Endothelial cell of umbilical vein (primary cell): ENCODE measurements around the gene POLR1C. TPM values are rescaled to one million over a fixed set of nuclear protein-coding genes. Genes with fewer than 3 reads are reported as not detected.

ENCODE experiments used
- BruUV-seq: library from RNA; stranded (reverse); fragments of 400-500 nt; replicated peaks from 2 replicates; lab custom pipeline; 2021; lab: Mats Ljungman, UMichigan
- CTCF ChIA-PET: fragments of 300-600, 350-600 bp; sonication (Branson Sonifier 250); formaldehyde crosslinking; loops from one replicate; lab custom pipeline; 2021; ENCODE audit warnings: antibody characterized with exemption, inconsistent platforms; lab: Charles Lee
- POLR2A ChIA-PET: fragments of 300-600, 350-600 bp; sonication (Branson Sonifier 250); formaldehyde crosslinking; loops from one replicate; lab custom pipeline; 2021; ENCODE audit warnings: antibody characterized with exemption, inconsistent platforms; lab: Charles Lee
- DNase-seq: peaks from one replicate; pipeline ENCODE4 v3.0.0-alpha.2; 2011; ENCODE audit warnings: low read depth, low spot score
- FAIRE-seq: peaks from 2 replicates; lab custom pipeline; 2011; peaks lifted over from hg19 to GRCh38; lab: Jason Lieb, UNC
- H2AFZ ChIP-seq: 2 replicates; pipeline ENCODE4 v1.6.0; 2012; ENCODE audit warnings: low read depth, low read length, control low read depth, inconsistent platforms
- H3K27ac ChIP-seq: 2 replicates; pipeline ENCODE4 v1.5.1; 2011; ENCODE audit warnings: low read depth, mild to moderate bottlenecking, control low read depth, low read length, moderate library complexity; ENCODE audit not compliant: insufficient read depth
- H3K27me3 ChIP-seq, 2 experiments: 2 replicates each; pipeline versions ENCODE4 v1.6.0 to v1.6.1; 2011; ENCODE audit warnings: low read length in 2 of 2, mixed read lengths in 1 of 2; ENCODE audit not compliant: control insufficient read depth in 2 of 2, insufficient read depth in 2 of 2
- H3K36me3 ChIP-seq, 2 experiments: 2 replicates in 1 of 2; 3 replicates in 1 of 2; pipeline ENCODE4 v1.5.1; 2011; ENCODE audit warnings: low read length in 2 of 2, mild to moderate bottlenecking in 1 of 2, moderate library complexity in 1 of 2; ENCODE audit not compliant: control insufficient read depth in 2 of 2, insufficient read depth in 2 of 2; ENCODE audit errors: extremely low read depth in 1 of 2
- H3K4me1 ChIP-seq: 3 replicates; pipeline ENCODE4 v1.5.1; 2011; ENCODE audit warnings: mild to moderate bottlenecking, low read length; ENCODE audit not compliant: control insufficient read depth, insufficient read depth; ENCODE audit errors: extremely low read depth
- H3K4me2 ChIP-seq: 2 replicates; pipeline ENCODE4 v1.6.1; 2011; ENCODE audit warnings: low read length, control low read depth, mixed read lengths; ENCODE audit not compliant: insufficient read depth
- H3K4me3 ChIP-seq, 3 experiments: fragments of 200-600 bp in 1 of 3; sonication (generic), shearing (Covaris generic) in 1 of 3; replicated peaks in 1 of 3; 2 replicates each; pipeline ENCODE4 v1.5.1; 2011 to 2016; ENCODE audit warnings: control low read depth in 3 of 3, low read length in 3 of 3, mild to moderate bottlenecking in 2 of 3, inconsistent platforms in 1 of 3, low read depth in 1 of 3, moderate library complexity in 1 of 3; ENCODE audit not compliant: insufficient read depth in 1 of 3
- H3K79me2 ChIP-seq: 2 replicates; pipeline ENCODE4 v1.6.0; 2012; ENCODE audit warnings: low read length, inconsistent platforms; ENCODE audit not compliant: control insufficient read depth, insufficient read depth
- H3K9ac ChIP-seq: replicated peaks from 2 replicates; pipeline ENCODE3; 2011; ENCODE audit warnings: low read length, control low read depth; ENCODE audit not compliant: insufficient read depth; ENCODE audit errors: extremely low read depth
- H3K9me1 ChIP-seq: replicated peaks from 3 replicates; pipeline ENCODE4 v1.6.0; 2011; ENCODE audit warnings: mild to moderate bottlenecking, low read length; ENCODE audit not compliant: control insufficient read depth, insufficient read depth; ENCODE audit errors: extremely low read depth
- H3K9me3 ChIP-seq: replicated peaks from 2 replicates; pipeline ENCODE4 v1.5.1; 2012; ENCODE audit warnings: low read length, inconsistent platforms; ENCODE audit not compliant: control insufficient read depth, insufficient read depth
- H4K20me1 ChIP-seq: replicated peaks from 2 replicates; pipeline ENCODE3; 2011; ENCODE audit warnings: mild to moderate bottlenecking, low read length; ENCODE audit not compliant: control insufficient read depth, insufficient read depth; ENCODE audit errors: extremely low read depth
- CTCF ChIP-seq, 2 donors: IDR thresholded peaks; 1 replicate in 1 of 2; 2 replicates in 1 of 2; pipeline ENCODE4 v1.5.1; 2011; ENCODE audit warnings: low read length in 2 of 2, mild to moderate bottlenecking in 2 of 2, moderate library complexity in 2 of 2, control low read depth in 1 of 2, inconsistent platforms in 1 of 2, low read depth in 1 of 2; ENCODE audit not compliant: insufficient read depth in 1 of 2; ENCODE audit errors: extremely low read depth in 1 of 2
- FOS ChIP-seq: IDR thresholded peaks from 2 replicates; pipeline ENCODE4 v1.6.1; 2011; ENCODE audit warnings: mild to moderate bottlenecking, low read length, moderate library complexity, borderline replicate concordance; ENCODE audit not compliant: insufficient read depth
- GATA2 ChIP-seq: IDR thresholded peaks from 2 replicates; pipeline ENCODE4 v1.7.0; 2011; ENCODE audit warnings: low read depth, mild to moderate bottlenecking, moderate library complexity, mixed read lengths, low read length; ENCODE audit not compliant: insufficient read length, insufficient read depth
- JUN ChIP-seq: IDR thresholded peaks from 2 replicates; pipeline ENCODE4 v1.6.1; 2011; ENCODE audit warnings: borderline replicate concordance, low read depth; ENCODE audit not compliant: insufficient read length, insufficient read depth
- MAX ChIP-seq: IDR thresholded peaks from 2 replicates; pipeline ENCODE4 v1.6.1; 2011; ENCODE audit not compliant: insufficient read depth, insufficient read length
- MYC ChIP-seq: IDR thresholded peaks from one replicate; pipeline ENCODE4 v1.6.1; 2011; ENCODE audit warnings: mild to moderate bottlenecking, low read depth, low read length
- POLR2A ChIP-seq: IDR thresholded peaks from 2 replicates; pipeline ENCODE4 v1.6.1; 2012; ENCODE audit warnings: low read depth, mild to moderate bottlenecking, control low read depth, low read length
- POLR2AphosphoS5 ChIP-seq: IDR thresholded peaks from 2 replicates; pipeline ENCODE4 v1.6.1; 2012; ENCODE audit warnings: low read depth, mild to moderate bottlenecking, control low read depth, low read length, moderate library complexity; ENCODE audit not compliant: insufficient read depth
- dilution Hi-C: fragments of 300-500 bp; cut with MboI; formaldehyde crosslinking; loops from one replicate; pipeline ENCODE4 v1.15.0; 2019; ENCODE audit warnings: low sequenced_read_pairs; ENCODE audit not compliant: extremely low pct_ligation_motif_present
- intact Hi-C: fragments of 100-400 bp; cut with micrococcal nuclease; formaldehyde crosslinking; loops from one replicate; pipeline ENCODE4 v1.10.0; 2022
- polyA plus RNA-seq, 4 experiments: library from polyadenylated mRNA; depleted of rRNA in 3 of 4; stranded (reverse) in 3 of 4; unstranded in 1 of 4; fragments of >200 nt; gene quantifications; 2 replicates each; pipeline versions ENCODE4 v1.2.1 to v1.2.3, GENCODE V29; 2011 to 2012; ENCODE audit warnings: missing spikeins in 1 of 4
- total RNA-seq: library from RNA; stranded (reverse); gene quantifications from 2 replicates; pipeline ENCODE4 v1.2.3, GENCODE V29; 2021

The POLR1C gene
- total and polyA plus RNA-seq, 2 donors (not counting 3 experiments of a cell fraction or from before 2014, with no cell fraction given), result 39.8 to 46.0 TPM

GRCh38 chr6:43488667-43489276 is 28.1 kb upstream of the POLR1C start:
- DNase-seq (no peak), FAIRE-seq (no peak)
- Histone ChIP-seq H3K9me1 (no peaks in the 10 kb centered on the region), H3K36me3 (peaks cover 0 to 5% of the 10 kb centered on the region in 2 experiments), H3K9ac (no peak overlapping the region), H2AFZ (no peak overlapping the region), H3K4me3 (no peak overlapping the region), H3K27ac (no peak overlapping the region), H3K4me1 (peaks cover 12% of the 10 kb centered on the region), H4K20me1 (no peaks in the 10 kb centered on the region), H3K4me2 (no peak overlapping the region), H3K27me3 (no peaks in the 10 kb centered on the region), H3K9me3 (no peaks in the 10 kb centered on the region), H3K79me2 (no peaks in the 10 kb centered on the region)
- BruUV-seq, result no TSS peak
- intact Hi-C loops (no loop called here), dilution Hi-C loops (no loop called here)
- no peak for TF ChIP-seq MYC
- no peak for TF ChIP-seq JUN
- TF ChIP-seq POLR2AphosphoS5, result no peak
- no peak for TF ChIP-seq POLR2A
- TF ChIP-seq FOS, result no peak
- TF ChIP-seq GATA2, result no peak
- no peak for TF ChIP-seq MAX
- no peak for TF ChIP-seq CTCF (IDR thresholded peaks at IDR 0.05; ENCODE audit: extremely low read depth in 1 of 2, insufficient read depth in 1 of 2, low read depth in 1 of 2, low read length in 2 of 2)
- CTCF ChIA-PET, result interaction anchor here (5.5 kb wide), 1 partner anchor 18 kb away, joined by 21 read pairs; no protein-coding TSS in a partner anchor
- POLR2A ChIA-PET, result no interaction called here
